GM10266 (cell line): ENCODE results near the gene LMO1.

ENCODE experiments used
- DNase-seq: peaks from one replicate; pipeline ENCODE4 v3.0.0; 2012; ENCODE audit errors: extremely low spot score
- TF ChIP-seq, protein P1 (sequence below): IDR thresholded peaks from 2 replicates; pipeline ENCODE4 v1.5.1; 2012; ENCODE audit warnings: mild to moderate bottlenecking, low read depth; ENCODE audit not compliant: control insufficient read depth, insufficient read depth; ENCODE audit errors: missing control alignments

Gene LMO1

DNA sequence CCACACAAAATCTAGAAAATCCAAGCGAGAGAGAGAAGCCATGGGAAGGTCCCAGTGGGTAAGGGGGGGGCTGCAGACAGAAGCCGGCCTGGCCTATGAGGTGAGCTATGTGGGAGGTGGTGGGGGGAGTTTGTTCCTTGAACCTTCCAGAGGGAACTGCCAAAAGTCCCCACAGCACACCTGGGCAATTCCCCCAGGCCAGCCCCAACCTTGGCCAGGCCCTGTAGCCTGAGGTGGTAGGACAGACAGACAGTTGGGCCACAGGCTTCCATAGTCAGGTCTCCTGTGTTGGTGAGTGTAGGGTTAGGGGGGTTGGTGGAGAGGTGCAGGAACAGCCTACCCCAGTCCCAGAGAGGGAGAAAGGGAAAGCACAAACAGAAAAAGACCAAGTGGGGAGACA, 39.0 kb downstream of the LMO1 start:
- TF ChIP-seq, protein P1, sequence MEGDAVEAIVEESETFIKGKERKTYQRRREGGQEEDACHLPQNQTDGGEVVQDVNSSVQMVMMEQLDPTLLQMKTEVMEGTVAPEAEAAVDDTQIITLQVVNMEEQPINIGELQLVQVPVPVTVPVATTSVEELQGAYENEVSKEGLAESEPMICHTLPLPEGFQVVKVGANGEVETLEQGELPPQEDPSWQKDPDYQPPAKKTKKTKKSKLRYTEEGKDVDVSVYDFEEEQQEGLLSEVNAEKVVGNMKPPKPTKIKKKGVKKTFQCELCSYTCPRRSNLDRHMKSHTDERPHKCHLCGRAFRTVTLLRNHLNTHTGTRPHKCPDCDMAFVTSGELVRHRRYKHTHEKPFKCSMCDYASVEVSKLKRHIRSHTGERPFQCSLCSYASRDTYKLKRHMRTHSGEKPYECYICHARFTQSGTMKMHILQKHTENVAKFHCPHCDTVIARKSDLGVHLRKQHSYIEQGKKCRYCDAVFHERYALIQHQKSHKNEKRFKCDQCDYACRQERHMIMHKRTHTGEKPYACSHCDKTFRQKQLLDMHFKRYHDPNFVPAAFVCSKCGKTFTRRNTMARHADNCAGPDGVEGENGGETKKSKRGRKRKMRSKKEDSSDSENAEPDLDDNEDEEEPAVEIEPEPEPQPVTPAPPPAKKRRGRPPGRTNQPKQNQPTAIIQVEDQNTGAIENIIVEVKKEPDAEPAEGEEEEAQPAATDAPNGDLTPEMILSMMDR: no peak
- DNase-seq: no peak

DNA sequence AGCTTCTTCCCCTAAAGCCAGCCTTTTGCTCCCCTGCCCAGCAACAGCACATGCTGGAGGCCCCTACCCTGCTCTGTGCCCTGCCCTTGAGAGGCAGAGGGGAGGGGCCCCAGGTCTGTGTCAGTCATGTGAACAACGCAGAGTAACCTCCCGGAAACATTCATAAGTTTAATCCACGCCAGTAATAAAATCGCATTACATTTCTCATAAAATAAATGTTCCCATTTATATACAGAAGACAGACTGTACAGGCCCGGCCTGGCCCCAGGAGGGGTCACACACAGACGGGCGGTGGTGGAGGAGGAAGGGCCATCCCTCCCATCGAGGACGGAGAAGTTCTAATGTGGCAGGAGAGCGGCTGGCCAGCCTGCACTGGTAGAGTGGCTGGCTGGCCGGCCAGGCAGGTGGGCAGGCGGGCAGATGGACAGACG, 39.5 kb downstream of the LMO1 start:
- TF ChIP-seq, protein P1: no peak
- no peak for DNase-seq

DNA sequence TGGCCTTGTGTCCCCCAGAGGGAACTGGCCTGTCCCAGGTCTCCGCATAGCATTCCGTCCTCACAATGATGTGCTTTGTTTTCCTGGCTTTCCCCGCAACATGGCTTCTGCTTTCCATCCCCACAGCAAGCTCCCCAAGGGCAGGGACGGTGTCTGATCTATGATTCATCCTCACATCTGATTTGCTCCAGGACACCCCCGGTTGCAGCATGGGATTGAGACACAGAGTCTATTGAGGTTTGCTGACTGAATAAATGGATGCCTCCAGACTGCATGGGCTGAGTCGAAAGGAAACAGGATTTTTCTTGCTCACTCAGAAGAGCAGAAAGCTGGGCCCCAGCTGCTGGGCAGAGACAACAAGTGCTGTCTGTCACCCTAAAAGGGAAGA, 40.2 kb downstream of the LMO1 start:
- TF ChIP-seq, protein P1: no peak
- DNase-seq: no peak

DNA sequence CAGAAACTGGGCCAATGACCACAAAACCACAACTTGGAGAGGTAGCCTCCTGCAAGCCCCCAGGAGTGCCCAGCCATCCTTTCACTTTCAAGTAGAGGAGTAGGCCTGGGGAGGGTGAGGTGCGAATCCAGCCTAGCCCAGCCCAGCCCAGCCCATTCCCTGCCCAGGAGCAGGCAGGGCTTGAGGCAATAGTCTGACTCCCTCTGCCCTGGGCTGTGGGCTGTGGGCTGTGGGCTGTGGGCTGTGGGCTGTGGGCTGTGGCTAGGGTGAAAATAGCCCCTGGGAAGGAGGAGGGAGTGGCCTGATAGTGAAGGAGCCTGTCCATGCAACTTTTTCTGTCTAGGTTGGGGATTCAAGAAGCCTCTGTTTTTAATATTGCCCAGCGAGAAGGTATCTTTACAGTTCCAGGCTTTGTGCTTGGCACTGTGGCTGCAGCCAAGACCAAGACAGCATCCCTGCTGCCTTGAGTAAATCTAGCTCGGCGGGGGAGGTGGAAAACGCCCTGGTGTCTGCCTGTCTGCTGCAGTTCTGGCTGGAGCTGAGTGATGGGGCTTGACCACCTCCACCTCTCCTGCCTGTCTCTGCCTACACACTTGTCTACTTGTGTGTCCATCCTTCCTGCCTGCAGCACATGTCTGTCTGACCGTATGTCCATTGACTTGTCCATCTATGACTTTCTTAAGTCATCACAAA, 40.7 kb downstream of the LMO1 start:
- no peak for DNase-seq
- TF ChIP-seq, protein P1: no peak

DNA sequence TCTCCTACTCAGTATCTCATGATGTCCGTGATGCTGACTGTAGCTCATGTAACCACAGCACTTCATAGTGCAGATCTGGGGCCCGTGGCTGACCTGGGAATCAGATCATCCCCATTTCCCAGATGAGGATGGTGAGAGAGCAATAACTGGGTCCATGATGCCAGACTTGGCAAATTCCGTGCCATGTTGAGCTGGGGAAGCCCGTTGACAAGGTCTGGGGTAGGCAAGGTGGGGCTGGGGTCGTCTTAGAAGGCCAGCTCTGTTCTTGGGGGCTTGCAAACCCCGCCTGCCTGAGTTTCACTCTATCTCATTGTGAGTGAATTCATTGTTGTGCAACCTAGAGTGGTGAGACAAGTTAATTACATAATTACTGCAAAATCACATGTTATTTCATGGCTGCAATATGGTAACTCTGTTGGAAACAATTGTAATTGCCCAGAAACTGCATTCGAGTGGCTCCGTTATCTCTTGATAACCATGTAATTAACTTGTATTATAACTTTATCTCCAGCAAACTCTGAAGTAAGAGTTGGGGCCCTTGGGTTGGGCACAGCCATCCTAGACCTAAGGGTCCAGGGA, 41.7 kb downstream of the LMO1 start:
- TF ChIP-seq, protein P1: no peak
- no peak for DNase-seq

DNA sequence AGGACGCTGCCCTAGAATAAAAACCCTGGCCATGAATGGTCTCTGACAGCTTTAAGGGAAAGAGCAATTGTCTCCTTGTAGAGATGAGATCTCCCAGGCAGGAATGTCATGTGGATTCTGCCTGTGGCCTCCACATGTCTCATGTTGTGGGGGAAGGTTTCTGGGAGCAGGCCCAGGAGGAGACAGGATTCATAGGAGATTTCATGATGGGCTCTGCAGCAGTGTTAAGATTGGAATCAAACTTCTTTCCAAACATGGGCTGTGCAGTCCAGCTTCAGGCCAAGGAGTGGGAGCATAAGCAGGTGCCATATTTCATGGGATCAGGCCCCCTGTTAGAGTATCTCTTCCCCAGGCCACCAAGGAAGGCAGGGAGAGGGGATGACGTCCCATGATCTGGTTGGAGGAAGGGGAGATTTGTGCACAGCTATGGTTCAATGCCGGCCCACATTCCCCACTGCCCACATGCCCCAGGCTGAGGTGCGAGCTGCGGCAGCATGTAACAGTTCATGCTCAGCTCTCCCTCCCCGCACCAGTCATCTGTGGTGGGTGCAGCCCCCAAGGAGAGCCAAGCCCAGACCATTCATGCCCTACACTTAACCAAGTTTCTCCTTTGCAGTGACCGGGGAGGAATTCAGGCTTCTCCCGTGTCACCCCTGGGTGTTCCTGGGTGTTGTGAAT, 42.5 kb downstream of the LMO1 start:
- TF ChIP-seq, protein P1: no peak
- no peak for DNase-seq
